ENCODE results near the gene DPP6. TPM values are rescaled to one million over a fixed set of nuclear protein-coding genes. Genes with fewer than 3 reads are reported as not detected.

The DPP6 gene
- total and polyA plus RNA-seq, 2 experiments from 2014 or later = not detected

- Histone ChIP-seq H3K36me3 (ENCODE audit: insufficient read depth) (peaks cover 9% of the 10 kb centered on the region; the same call in 1 of the 2 replicates), H2AFZ (no peak overlapping the region), H3F3A (replicated peaks; ENCODE audit: low read depth) (no peaks in the 10 kb centered on the region), H3K4me3 (no peak overlapping the region), H3K4me2 (no peak overlapping the region), H3K79me2 (replicated peaks; ENCODE audit: insufficient read depth) (no peaks in the 10 kb centered on the region), H3K4me1 (ENCODE audit: insufficient read depth) (no peaks in the 10 kb centered on the region), H3K27me3 (ENCODE audit: insufficient read depth) (no peaks in the 10 kb centered on the region), H3K9me2 (ENCODE audit: insufficient read depth) (no peaks in the 10 kb centered on the region), H4K20me1 (replicated peaks; ENCODE audit: insufficient read depth) (no peaks in the 10 kb centered on the region), H3K27ac (ENCODE audit: low read depth) (no peak overlapping the region)
- TF ChIP-seq POLR2AphosphoS5 (IDR thresholded peaks at IDR 0.05; ENCODE audit: low read depth) (no peak), ZNF462 (CRISPR knock-in tag; IDR thresholded peaks at IDR 0.05) (no peak), EZH2phosphoT487 (IDR thresholded peaks at IDR 0.05; ENCODE audit: unreplicated experiment) (no peak), STAT1 (IDR thresholded peaks at IDR 0.05; ENCODE audit: unreplicated experiment) (no peak), CTCF (conservative IDR thresholded peaks at IDR 0.05; ENCODE audit: low read depth in 2 of 2) (no peak), REST (IDR thresholded peaks at IDR 0.05; ENCODE audit: unreplicated experiment) (no peak), ZNF114 (CRISPR knock-in tag; IDR thresholded peaks at IDR 0.05) (no peak), ETS1 (IDR thresholded peaks at IDR 0.05) (no peak), EZH2 (IDR thresholded peaks at IDR 0.05; ENCODE audit: low read depth, unreplicated experiment) (no peak), NANOG (IDR thresholded peaks at IDR 0.05; ENCODE audit: borderline replicate concordance) (no peak), JUNB (IDR thresholded peaks at IDR 0.05; ENCODE audit: unreplicated experiment) (no peak), ZNF331 (CRISPR knock-in tag; IDR thresholded peaks at IDR 0.05; ENCODE audit: low read depth) (no peak), CREB1 (CRISPR knock-in tag; IDR thresholded peaks at IDR 0.05; ENCODE audit: low read depth) (no peak)
- Mint-ChIP-seq H3K4me3 (no peak overlapping the region), H3K9me3 (no peaks in the 10 kb centered on the region; the same call in 2 of the 3 replicates), H3K4me1 (peaks cover 13% of the 10 kb centered on the region; the same call in 2 of the 3 replicates), H3K36me3 (ENCODE audit: low read depth) (no peaks in the 10 kb centered on the region), H3K27me3 (ENCODE audit: insufficient read depth, low read depth, poor library complexity) (peaks cover 5% of the 10 kb centered on the region), H3K27ac (no peak overlapping the region)
- ATAC-seq (no peak), DNase-seq (ENCODE audit: low spot score) (no peak)
Measured at GRCh38 chr7:154684666-154685563, 632.7 kb downstream of the DPP6 start.
